OCI-LY7 (cell line): Measurements from ENCODE around the gene RPL3. TPM values are rescaled to one million over a fixed set of nuclear protein-coding genes. Genes with fewer than 3 reads are reported as not detected.
A peak's percentile ranks its signal among the peaks of the same experiment; 100 is the strongest.

Experiments
- BruUV-seq: library from RNA; stranded (reverse); fragments of 400-500 nt; replicated peaks from 2 replicates; lab custom pipeline; 2021; lab: Mats Ljungman, UMichigan
- CTCF ChIA-PET: fragments of 300-600 bp; sonication (Branson Sonifier 250); formaldehyde crosslinking; loops from one replicate; lab custom pipeline; 2022; ENCODE audit warnings: antibody characterized with exemption; ENCODE audit not compliant: unreplicated experiment; lab: Charles Lee
- POLR2A ChIA-PET: fragments of 300-600 bp; sonication (Branson Sonifier 250); formaldehyde crosslinking; loops from one replicate; lab custom pipeline; 2022; ENCODE audit warnings: antibody characterized with exemption; lab: Charles Lee
- DNase-seq: peaks from one replicate; pipeline ENCODE4 v3.0.0-alpha.2; 2015; ENCODE audit warnings: low spot score
- H2AFZ ChIP-seq: fragments of 200-600 bp; sonication (generic), shearing (Covaris generic); 2 replicates; pipeline ENCODE4 v1.6.1; 2014; ENCODE audit warnings: mild to moderate bottlenecking, antibody characterized with exemption, low read length, moderate library complexity
- H3K27ac ChIP-seq: fragments of 200-600 bp; sonication (generic); 2 replicates; pipeline ENCODE4 v1.5.1; 2014; ENCODE audit warnings: mixed run types, low read depth, mild to moderate bottlenecking, moderate library complexity, low read length, inconsistent platforms; ENCODE audit not compliant: poor library complexity, severe bottlenecking
- H3K36me3 ChIP-seq: fragments of 200-600 bp; sonication (generic); 2 replicates; pipeline ENCODE4 v1.6.1; 2014; ENCODE audit warnings: mild to moderate bottlenecking, antibody characterized with exemption, low read length, moderate library complexity, mixed read lengths; ENCODE audit not compliant: insufficient read depth
- H3K4me1 ChIP-seq: fragments of 200-600 bp; sonication (generic); 2 replicates; pipeline ENCODE4 v1.5.1; 2014; ENCODE audit warnings: mild to moderate bottlenecking, low read length; ENCODE audit not compliant: insufficient read depth, poor library complexity, severe bottlenecking
- H3K4me2 ChIP-seq: fragments of 200-600 bp; sonication (generic); 2 replicates; pipeline ENCODE4 v1.6.1; 2014; ENCODE audit warnings: mild to moderate bottlenecking, low read length
- H3K4me3 ChIP-seq: fragments of 200-600 bp; sonication (generic); 2 replicates; pipeline ENCODE4 v1.5.1; 2014; ENCODE audit warnings: mild to moderate bottlenecking, low read depth, low read length; ENCODE audit not compliant: poor library complexity, severe bottlenecking
- H3K79me2 ChIP-seq: fragments of 200-600 bp; sonication (generic); 2 replicates; pipeline ENCODE4 v1.6.1; 2016; ENCODE audit warnings: low read depth, mild to moderate bottlenecking, low read length, moderate library complexity, mixed read lengths; ENCODE audit not compliant: insufficient read depth
- H3K9me2 ChIP-seq: fragments of 200-600 bp; sonication (generic); 2 replicates; pipeline ENCODE4 v1.6.1; 2016; ENCODE audit warnings: mild to moderate bottlenecking, low read length, mixed read lengths; ENCODE audit not compliant: insufficient read depth
- H3K9me3 ChIP-seq: fragments of 200-600 bp; sonication (generic); 2 replicates; pipeline ENCODE4 v1.6.1; 2014; ENCODE audit warnings: mild to moderate bottlenecking, mixed run types, low read length, mixed read lengths
- H4K20me1 ChIP-seq: fragments of 200-600 bp; sonication (generic); 2 replicates; pipeline ENCODE4 v1.6.1; 2014; ENCODE audit warnings: mild to moderate bottlenecking, antibody characterized with exemption, low read length, moderate library complexity, mixed read lengths; ENCODE audit not compliant: insufficient read depth
- CTCF ChIP-seq: fragments of 200-600 bp; sonication (generic); conservative IDR thresholded peaks from 2 replicates; pipeline ENCODE4 v1.5.1; 2014; ENCODE audit warnings: mild to moderate bottlenecking, antibody characterized with exemption, low read length, moderate library complexity, mixed read lengths
- EZH2phosphoT487 ChIP-seq: fragments of 200-600 bp; sonication (generic); IDR thresholded peaks from 2 replicates; pipeline ENCODE4 v1.6.1; 2018; ENCODE audit warnings: low read depth, borderline replicate concordance, mild to moderate bottlenecking, mixed run types, antibody characterized with exemption, low read length, moderate library complexity, mixed read lengths
- intact Hi-C: fragments of 100-400 bp; cut with micrococcal nuclease; formaldehyde crosslinking; loops from one replicate; pipeline ENCODE4 v1.10.0; 2022; ENCODE audit not compliant: unreplicated experiment
- total RNA-seq, 2 experiments: library from RNA; depleted of rRNA in 1 of 2; stranded (reverse); fragments of >200 nt in 1 of 2; shearing (Covaris generic) in 1 of 2; gene quantifications; 2 replicates each; pipeline ENCODE4 v1.2.3, GENCODE V29; 2014 to 2022

Gene RPL3
- total RNA-seq, 2 experiments from 2014 or later = 2,313 to 2,457 TPM

- POLR2A ChIA-PET = interaction anchor here (0.6 to 2.5 kb wide), 3 partner anchors 12 to 121 kb away, joined by 3 to 12 read pairs (median 4); no protein-coding TSS in a partner anchor
- H3K4me3 ChIP-seq = no peak overlapping the region
- H3K9me3 ChIP-seq = no peaks in the 10 kb centered on the region
- no TSS peak for BruUV-seq
- no peak for DNase-seq
- H3K4me2 ChIP-seq = no peak overlapping the region
- TF ChIP-seq CTCF (no peak), EZH2phosphoT487 (no peak)
- H4K20me1 ChIP-seq = no peaks in the 10 kb centered on the region
- peaks cover 11% of the 10 kb centered on the region for H3K4me1 ChIP-seq
- no peaks in the 10 kb centered on the region for H3K36me3 ChIP-seq
- no peaks in the 10 kb centered on the region for H3K79me2 ChIP-seq
- H3K9me2 ChIP-seq = no peaks in the 10 kb centered on the region
- no peak overlapping the region for H2AFZ ChIP-seq
- CTCF ChIA-PET = interaction anchor here (1.0 kb wide), 1 partner anchor 185 kb away, joined by 3 read pairs; no protein-coding TSS in a partner anchor
- intact Hi-C loops = loop anchor here (5.0 to 10.0 kb wide), 3 partner anchors 101 to 183 kb away; no protein-coding TSS in a partner anchor
- no peak overlapping the region for H3K27ac ChIP-seq
These were observed 24.6 kb upstream of the RPL3 start for GRCh38 chr22:39344046-39344390.

GRCh38 chr22:39343259-39344045 is 24.0 kb upstream of the RPL3 start:
- no peaks in the 10 kb centered on the region for H3K9me2 ChIP-seq
- H3K9me3 ChIP-seq = no peaks in the 10 kb centered on the region
- DNase-seq = peak; percentile 69
- TF ChIP-seq EZH2phosphoT487 (no peak), CTCF (peak; percentile 92)
- H3K36me3 ChIP-seq = no peaks in the 10 kb centered on the region
- H3K27ac ChIP-seq = no peak overlapping the region
- H2AFZ ChIP-seq = no peak overlapping the region
- H3K4me2 ChIP-seq = no peak overlapping the region
- peaks cover 5% of the 10 kb centered on the region for H3K4me1 ChIP-seq
- BruUV-seq = no TSS peak
- no peaks in the 10 kb centered on the region for H4K20me1 ChIP-seq
- no peak overlapping the region for H3K4me3 ChIP-seq
- intact Hi-C loops = loop anchor here (5.0 to 10.0 kb wide), 3 partner anchors 101 to 184 kb away; no protein-coding TSS in a partner anchor
- CTCF ChIA-PET = interaction anchor here (1.0 kb wide), 1 partner anchor 185 kb away, joined by 3 read pairs; no protein-coding TSS in a partner anchor
- H3K79me2 ChIP-seq = no peaks in the 10 kb centered on the region
- POLR2A ChIA-PET = interaction anchor here (0.6 to 2.5 kb wide), 3 partner anchors 12 to 122 kb away, joined by 3 to 12 read pairs (median 4); no protein-coding TSS in a partner anchor
